NAMALWA (cell line): ENCODE data around the gene SPIN2B.
"Not testable (repeated sequence)": the region's sequence is repeated elsewhere in the genome, so short reads cannot be mapped to it uniquely, and the experiment has no call there.

ENCODE experiments used
- DNase-seq: peaks from one replicate; pipeline ENCODE4 v3.0.0-alpha.2; 2015; ENCODE audit warnings: low spot score

SPIN2B gene

GRCh38 chrX:57121162-57121755 lies at the start of gene SPIN2B:
Gene SPIN2B, minus strand, starts transcription at chrX:57121548.
- DNase-seq = no peak

DNA sequence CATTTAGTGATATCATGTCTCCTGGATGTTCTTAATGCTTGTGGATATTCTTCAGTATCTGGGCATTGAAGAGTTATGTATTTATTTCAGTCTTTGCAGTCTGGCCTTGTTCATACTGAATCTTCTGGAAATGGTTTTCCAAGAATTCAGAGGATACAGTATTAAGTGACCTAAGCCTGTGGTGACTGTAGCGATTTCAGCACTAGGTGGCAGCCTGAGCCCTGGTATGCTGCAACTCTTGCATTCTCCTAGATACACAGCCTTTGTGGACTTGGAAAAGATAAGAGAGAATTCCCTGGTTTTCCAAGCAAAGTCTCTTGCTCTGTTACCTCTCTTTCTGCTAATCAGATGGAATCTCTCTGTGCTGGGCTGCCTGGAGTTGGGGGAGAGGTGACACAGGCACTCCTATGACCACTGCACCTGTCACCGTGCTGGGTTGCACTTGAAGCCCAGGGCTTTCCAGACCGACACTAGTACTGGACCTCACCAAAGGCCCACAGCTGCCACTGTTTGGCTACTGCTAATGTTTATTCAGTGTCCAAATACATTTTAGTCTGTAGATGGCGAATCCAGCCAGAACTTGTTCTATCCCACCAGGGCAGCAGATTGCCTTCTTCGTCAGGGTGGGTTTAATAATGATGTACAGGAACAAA lies 35.2 kb upstream of the SPIN2B start:
- no peak for DNase-seq

DNA sequence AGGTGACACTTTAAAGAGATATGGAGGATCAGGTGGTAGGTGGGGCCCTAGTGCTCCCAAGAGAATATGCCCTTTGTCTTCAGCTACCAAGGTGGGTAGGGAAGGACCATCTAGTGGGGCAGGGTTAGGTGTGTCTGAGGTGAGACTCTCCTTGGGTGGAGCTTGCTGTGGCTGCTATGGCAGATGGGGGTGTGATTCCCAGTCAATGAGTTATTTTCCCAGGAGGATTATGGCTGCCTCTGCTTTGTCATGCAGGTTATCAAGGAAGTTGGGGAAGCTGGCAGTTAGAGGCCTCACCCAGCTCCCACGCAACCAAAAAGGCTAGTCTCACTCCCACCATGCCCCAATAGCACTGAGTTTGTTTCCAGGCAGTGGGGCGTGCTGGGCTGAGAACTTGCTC lies 33.8 kb upstream of the SPIN2B start:
- DNase-seq = no peak

DNA sequence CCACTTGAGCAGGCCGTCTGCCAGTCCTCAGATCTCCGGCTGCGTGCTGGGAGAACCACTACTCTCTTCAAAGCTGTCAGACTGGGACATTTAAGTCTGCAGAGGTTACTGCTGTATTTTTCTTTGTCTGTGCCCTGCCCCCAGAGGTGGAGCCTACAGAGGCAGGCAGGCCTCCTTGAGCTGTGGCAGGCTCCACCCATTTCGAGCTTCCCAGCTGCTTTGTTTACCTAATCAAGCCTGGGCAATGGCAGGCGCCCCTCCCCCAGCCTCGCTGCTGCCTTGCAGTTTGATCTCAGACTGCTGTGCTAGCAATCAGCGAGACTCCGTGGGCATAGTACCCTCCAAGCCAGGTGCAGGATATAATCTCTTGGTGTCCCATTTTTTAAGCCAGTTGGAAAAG lies 30.9 kb upstream of the SPIN2B start:
- DNase-seq = not testable (repeated sequence)

- DNase-seq = no peak
These were observed 17.3 kb upstream of the SPIN2B start for GRCh38 chrX:57138674-57139073.

DNA sequence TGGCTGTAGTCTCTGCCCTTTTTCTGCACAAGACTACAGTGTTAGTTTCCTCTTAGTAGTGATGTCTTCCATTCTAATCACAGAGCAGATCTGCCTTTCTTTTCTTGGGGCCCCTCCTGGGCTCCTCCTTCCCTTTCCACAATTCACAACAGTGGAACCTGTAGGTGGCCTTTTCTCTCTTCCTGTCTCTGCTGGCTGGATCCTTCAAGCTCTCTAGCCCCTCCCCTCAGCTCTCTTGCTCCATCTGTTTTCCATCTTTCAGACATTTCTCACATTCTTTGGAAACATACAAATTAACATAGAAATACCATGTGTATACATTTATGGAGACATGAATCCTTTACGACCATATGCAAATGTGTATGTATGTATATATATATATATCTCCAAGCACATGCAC lies 16.2 kb upstream of the SPIN2B start:
- DNase-seq = no peak

- not testable (repeated sequence) for DNase-seq
These were observed 15.7 kb upstream of the SPIN2B start, which contains the start of gene SPIN2A for GRCh38 chrX:57137073-57137472. Gene SPIN2A, minus strand, starts transcription at chrX:57137397. Its CDS starts 800 bp downstream, at chrX:57136597.

DNA sequence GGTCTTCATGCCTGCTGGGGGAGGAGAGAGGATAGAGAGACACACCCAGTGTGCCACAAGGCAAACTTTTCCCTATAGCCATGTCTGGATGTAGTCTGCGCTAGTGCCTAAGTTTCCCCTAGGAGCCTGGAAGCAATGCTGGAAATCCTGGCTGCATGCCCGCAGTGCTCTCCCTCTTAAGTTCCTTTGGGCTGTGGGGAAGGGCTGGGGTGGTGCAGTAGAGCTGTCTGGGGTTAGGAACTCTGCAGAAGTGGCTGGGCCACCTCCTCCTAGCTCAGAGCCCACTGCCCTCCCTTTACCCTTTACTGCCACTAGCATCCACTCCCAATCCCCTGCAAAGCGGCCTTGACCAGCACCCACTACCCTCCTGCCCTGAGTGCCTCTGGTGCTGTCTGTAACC lies 15.2 kb upstream of the SPIN2B start:
- DNase-seq = not testable (repeated sequence)

GRCh38 chrX:57135287-57135686 lies 13.9 kb upstream of the SPIN2B start:
- DNase-seq = no peak

- no peak for DNase-seq
These were observed 13.4 kb upstream of the SPIN2B start for GRCh38 chrX:57134702-57135101.

- DNase-seq = no peak
These were observed 12.4 kb upstream of the SPIN2B start for GRCh38 chrX:57133706-57134105.

DNA sequence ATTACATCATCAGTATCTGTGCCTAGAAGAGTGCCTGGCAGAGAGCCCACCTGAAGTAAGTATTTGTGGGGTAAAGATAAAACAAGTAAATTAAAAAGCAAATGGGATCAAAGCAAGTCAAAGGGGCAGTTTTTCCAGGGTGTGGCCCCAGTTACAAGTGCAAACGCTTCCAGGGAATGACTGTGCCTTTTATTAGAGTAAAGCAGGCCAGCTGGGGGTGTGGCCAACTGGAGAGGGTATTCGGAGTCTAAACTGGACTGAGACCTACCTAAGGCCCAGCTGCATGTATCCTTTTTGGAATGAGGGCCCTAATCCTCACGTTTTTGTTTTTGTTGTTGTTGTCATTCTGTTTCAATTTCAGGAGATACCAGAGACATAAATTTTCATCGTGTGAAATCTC lies 11.9 kb upstream of the SPIN2B start:
- not testable (repeated sequence) for DNase-seq

- DNase-seq = no peak
These were observed 10.7 kb upstream of the SPIN2B start for GRCh38 chrX:57132046-57132445.

DNA sequence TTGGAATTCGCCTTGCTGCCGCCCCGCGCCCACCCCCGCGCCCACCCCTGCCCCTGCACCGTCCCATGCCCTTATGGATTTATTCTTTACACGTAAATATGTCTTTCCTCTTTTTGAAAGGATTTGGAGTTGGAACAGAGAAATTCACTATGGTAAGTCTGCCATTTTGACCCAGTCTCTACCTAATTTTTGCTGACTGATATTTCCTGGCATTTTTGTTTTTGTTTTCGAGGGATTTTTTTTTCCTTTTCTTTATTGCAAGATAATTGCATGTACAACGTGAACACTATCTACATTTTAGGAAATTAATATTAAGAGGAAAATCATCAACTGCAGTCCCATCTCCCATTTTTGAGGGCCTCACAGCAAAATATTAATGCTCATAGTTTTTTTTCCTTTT lies 468 bp upstream of the SPIN2B start:
- DNase-seq = no peak

DNA sequence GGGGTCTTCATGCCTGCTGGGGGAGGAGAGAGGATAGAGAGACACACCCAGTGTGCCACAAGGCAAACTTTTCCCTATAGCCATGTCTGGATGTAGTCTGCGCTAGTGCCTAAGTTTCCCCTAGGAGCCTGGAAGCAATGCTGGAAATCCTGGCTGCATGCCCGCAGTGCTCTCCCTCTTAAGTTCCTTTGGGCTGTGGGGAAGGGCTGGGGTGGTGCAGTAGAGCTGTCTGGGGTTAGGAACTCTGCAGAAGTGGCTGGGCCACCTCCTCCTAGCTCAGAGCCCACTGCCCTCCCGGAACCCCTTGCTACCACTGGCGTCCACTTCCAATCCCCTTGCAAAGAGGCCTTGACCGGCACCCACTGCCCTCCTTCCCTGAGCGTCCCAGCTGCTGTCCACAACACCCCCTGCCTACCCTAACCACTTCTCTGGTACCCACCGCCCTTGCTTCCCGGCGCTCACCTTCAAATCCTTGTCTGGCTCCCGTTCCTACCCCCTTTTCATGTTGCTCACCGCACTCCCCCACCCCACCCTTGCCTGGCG lies 658 bp downstream of the SPIN2B start:
- DNase-seq = not testable (repeated sequence)

DNA sequence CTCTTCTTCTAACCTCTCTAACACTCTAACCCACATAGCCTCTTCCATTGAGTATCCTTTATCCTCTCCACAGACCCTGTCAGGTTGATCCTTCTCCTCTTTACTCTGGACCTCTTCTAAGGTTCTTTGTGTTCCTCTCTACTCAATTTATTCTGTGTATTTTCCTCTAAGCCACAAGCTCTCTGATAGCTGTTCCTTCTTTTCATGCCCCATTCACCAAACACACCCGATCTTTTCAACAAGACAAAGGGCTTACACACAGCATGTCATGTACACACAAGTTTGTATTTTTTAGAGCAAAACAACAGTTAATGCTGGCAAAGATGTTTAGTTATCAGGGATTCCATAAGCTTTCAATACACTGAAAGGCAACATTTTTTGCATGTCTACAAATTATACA lies 1.9 kb downstream of the SPIN2B start:
- DNase-seq = no peak

DNA sequence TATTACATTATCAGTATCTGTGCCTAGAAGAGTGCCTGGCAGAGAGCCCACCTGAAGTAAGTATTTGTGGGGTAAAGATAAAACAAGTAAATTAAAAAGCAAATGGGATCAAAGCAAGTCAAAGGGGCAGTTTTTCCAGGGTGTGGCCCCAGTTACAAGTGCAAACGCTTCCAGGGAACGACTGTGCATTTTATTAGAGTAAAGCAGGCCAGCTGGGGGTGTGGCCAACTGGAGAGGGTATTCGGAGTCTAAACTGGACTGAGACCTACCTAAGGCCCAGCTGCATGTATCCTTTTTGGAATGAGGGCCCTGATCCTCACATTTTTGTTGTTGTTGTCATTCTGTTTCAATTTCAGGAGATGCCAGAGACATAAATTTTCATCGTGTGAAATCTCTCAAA lies 3.8 kb downstream of the SPIN2B start:
- not testable (repeated sequence) for DNase-seq

DNA sequence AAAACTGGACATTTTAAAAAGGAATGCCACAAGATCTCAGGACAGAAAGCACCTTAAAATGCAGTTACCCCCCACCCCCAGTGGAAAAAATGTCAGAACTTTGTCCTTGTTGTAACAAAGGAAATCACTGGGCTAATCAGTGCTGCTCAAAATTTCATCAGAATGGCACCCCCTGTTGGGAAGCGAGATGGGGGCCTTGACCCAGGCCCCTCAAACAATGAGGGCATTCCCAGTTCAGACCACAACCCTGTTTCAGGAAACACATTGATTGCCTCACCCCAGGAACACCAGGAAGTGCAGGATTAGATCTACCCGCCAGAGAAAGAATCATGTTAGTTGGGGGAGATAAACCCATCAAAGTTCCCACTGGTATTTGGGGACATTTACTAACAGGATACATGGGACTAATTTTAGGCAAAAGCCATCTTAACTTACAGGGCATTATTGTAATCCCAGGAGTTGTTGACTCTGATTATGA lies 16.4 kb downstream of the SPIN2B start:
- no peak for DNase-seq

GRCh38 chrX:57104406-57104805 lies 16.9 kb downstream of the SPIN2B start:
- no peak for DNase-seq

- DNase-seq = no peak
These were observed 17.9 kb downstream of the SPIN2B start for GRCh38 chrX:57103489-57103888.

- DNase-seq = not testable (repeated sequence)
These were observed 18.4 kb downstream of the SPIN2B start for GRCh38 chrX:57102918-57103317.

DNA sequence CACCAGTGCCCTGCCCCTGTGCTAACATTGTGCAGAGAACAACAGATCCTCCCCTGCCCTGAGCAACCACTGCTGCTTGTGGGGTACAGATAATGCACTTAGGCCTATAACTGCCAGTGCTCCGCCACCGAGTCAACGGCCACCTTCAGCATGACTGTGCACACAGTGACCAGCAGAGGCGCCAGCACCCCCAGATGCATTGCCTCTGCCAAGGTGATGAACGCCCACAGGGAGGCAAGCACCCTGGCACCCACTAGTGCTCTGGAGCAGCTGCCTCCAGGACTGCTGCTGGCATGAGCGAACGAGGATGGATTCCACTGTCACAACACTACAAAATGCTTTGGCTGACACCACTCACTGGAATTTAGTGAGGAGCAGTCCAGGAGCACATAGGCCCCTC lies 38.2 kb downstream of the SPIN2B start:
- DNase-seq = no peak

GRCh38 chrX:57074458-57074857 lies 46.9 kb downstream of the SPIN2B start:
- no peak for DNase-seq
